Fibroblast of the aortic adventitia (primary cell): ENCODE data around the gene BAD. TPM values are rescaled to one million over a fixed set of nuclear protein-coding genes. Genes with fewer than 3 reads are reported as not detected.

Source experiments
- DNase-seq: peaks from one replicate; pipeline ENCODE4 v3.0.0-alpha.2; 2010; ENCODE audit warnings: low read depth
- H3K4me3 ChIP-seq: 2 replicates; pipeline ENCODE4 v1.5.1; 2011; ENCODE audit warnings: low read depth, mild to moderate bottlenecking, control low read depth, low read length, moderate library complexity
- total RNA-seq: library from RNA; depleted of rRNA; stranded (reverse); fragments of >200 nt; gene quantifications from 2 replicates; pipeline ENCODE4 v1.2.3, GENCODE V29; 2012; ENCODE audit warnings: low replicate concordance
- TF ChIP-seq, protein P1 (sequence below): IDR thresholded peaks from 2 replicates; pipeline ENCODE4 v1.5.1; 2011; ENCODE audit warnings: mild to moderate bottlenecking, low read length, control low read depth, inconsistent platforms; ENCODE audit not compliant: insufficient read depth

Gene BAD
- total RNA-seq, 1 donor, result 69.6 TPM

DNA sequence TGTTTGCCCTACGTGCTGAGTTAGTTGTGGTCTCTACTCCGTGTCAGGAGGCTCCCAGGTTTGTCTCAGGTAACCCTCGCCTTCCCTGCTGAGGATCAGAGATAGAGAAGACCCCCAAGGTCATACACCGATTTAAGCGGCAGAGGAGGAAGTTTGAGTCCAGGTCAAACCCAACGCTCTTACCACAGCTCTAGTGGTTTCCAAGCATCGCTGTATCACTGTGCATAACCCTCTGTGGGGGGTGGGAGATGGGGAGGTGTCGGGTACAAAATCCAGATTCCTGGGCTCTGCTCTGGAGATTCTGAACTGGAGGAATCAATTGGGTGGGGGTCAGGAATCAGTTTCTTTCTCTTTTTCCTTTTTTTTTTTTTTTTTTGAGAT lies 53.5 kb downstream of the BAD start:
- H3K4me3 ChIP-seq, result peak overlapping the region; percentile 76
- DNase-seq, result no peak
- TF ChIP-seq, protein P1, sequence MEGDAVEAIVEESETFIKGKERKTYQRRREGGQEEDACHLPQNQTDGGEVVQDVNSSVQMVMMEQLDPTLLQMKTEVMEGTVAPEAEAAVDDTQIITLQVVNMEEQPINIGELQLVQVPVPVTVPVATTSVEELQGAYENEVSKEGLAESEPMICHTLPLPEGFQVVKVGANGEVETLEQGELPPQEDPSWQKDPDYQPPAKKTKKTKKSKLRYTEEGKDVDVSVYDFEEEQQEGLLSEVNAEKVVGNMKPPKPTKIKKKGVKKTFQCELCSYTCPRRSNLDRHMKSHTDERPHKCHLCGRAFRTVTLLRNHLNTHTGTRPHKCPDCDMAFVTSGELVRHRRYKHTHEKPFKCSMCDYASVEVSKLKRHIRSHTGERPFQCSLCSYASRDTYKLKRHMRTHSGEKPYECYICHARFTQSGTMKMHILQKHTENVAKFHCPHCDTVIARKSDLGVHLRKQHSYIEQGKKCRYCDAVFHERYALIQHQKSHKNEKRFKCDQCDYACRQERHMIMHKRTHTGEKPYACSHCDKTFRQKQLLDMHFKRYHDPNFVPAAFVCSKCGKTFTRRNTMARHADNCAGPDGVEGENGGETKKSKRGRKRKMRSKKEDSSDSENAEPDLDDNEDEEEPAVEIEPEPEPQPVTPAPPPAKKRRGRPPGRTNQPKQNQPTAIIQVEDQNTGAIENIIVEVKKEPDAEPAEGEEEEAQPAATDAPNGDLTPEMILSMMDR, result no peak

DNA sequence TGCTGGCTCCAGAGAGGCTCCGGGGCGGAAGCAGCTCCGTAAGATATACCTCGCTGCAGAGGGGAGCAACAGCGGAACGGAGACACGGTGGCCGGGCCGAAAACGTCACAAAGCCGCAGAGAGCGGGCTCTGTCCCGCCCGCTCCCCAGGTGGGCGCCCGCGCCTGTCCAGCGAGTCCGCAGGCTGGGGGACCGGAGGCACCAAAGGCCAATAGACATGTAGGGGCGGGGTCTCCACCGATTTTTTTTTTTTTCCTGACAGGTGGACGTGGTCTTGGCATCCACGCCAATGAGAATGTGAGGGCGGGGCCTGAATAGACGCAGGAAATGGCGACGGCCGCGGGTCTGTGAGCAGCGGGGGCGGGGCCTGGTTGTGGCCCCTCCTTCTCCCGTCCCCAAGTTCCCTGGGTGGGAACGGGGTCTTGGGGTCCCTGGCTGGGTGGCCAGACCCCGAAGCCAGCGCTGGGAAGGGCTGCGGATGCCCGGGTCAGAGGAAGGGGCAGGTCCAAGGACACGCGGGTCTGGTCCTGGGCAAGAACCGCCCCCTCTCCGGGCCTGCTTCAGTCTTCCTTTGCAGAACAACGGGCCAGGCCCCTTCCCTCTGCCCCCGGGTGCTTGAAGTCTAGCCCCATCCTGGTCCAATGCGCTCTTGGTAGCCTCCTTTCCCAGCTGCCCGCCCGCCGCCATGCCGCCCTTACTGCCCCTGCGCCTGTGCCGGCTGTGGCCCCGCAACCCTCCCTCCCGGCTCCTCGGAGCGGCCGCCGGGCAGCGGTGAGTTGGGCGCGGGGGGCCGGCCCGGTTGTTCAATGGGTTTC lies 54.1 kb downstream of the BAD start, which contains the start of gene DNAJC4:
Gene DNAJC4, plus strand, starts transcription at position 378 of the 814 bp plus-strand sequence. Its CDS starts 307 bp downstream, at position 685.
- TF ChIP-seq, protein P1, result no peak
- DNase-seq, result peak; percentile 77
- H3K4me3 ChIP-seq, result peak within 1 kb of the TSS; percentile 76

DNA sequence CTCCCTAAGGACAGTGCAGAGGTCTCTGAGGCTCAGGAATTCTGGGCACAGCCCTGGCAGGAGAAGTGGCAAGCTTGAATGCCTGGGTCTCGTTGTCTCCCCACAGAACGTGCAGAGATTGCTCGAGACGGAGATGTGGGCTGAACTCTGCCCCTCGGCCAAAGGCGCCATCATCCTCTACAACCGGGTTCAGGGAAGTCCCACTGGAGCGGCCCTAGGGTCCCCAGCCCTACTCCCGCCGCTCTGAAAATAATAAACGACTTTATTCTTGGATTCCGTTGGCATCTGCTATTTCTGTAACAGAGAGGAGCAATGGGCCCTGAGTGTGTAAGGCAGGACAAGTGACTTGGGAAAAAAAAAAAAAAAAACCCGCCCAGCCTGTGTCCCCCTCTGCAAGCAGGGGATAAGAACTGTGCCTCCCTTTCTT lies 54.7 kb downstream of the BAD start:
- no peak for DNase-seq
- TF ChIP-seq, protein P1, result no peak
- H3K4me3 ChIP-seq, result peak overlapping the region; percentile 76

DNA sequence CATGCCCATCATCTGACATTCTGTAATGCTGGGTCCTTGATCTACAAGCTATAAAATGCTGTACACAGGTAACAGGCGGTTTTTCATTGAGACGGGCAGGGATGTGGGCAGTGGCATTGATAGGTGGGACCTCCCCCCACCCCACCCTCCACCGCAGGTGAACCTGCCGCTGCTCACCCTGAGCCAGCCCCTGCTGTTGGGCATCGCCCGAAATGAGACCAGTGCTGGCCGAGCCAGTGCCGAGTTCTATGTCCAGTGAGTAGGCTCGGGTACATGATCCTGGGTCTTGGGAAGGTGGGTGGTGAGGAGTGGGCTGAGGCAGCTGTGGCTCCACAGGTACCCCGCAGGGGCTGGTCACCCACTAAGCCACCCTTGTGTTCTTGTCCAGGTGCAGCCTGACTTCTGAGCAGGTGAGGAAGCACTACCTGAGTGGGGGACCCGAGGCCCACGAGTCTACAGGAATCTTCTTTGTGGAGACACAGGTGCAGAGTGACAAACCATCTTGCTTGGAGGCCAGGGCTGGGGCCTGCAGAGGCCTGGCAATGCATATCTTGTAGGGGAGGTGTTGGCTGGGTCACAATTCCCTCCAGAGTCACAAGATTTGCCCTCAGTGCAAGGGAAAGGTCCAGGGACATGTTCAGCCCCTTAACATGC lies 55.2 kb downstream of the BAD start:
- peak overlapping the region; percentile 76 for H3K4me3 ChIP-seq
- no peak for DNase-seq
- TF ChIP-seq, protein P1, result no peak

DNA sequence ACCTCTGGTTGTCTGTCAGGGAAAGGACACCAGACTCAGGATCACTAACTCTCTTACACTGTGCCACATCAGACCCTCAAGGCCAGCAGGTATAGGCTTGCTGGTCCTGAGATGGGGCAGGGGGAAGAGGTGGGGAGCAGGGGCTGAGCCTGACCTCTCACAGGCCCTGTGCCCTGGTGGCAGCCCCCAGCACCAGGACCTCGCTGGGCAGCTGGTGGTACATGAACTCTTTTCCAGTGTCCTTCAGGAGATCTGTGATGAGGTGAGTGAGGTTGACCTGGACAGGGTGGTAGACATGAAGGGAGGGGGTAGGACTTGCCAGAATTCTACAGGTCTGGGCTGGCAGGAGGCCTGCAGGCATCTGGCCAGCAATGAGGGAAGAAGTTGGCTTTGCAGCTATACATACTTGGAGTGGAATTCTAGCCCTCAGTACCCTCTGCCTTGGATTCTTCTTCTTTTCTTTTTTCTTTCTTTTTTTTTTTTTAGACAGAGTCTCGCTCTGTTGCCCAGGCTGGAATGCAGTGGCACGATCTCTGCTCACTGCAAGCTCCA lies 57.0 kb downstream of the BAD start:
- peak overlapping the region; percentile 90 for H3K4me3 ChIP-seq
- TF ChIP-seq, protein P1, result no peak
- DNase-seq, result no peak

DNA sequence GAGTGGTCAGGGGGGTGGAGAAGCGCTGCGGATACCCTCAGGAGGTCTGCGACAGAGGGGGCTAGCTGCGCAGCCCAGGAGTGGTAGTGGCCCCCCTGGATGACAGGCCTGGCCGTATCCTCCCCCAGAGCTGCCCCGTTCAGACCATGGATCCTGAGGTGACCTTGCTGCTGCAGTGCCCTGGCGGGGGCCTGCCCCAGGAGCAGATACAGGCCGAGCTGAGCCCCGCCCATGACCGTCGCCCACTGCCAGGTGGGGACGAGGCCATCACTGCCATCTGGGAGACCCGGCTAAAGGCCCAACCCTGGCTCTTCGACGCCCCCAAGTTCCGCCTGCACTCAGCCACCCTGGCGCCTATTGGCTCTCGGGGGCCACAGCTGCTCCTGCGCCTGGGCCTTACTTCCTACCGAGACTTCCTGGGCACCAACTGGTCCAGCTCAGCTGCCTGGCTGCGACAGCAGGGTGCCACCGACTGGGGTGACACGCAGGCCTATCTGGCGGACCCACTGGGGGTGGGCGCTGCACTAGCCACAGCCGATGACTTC lies 57.9 kb downstream of the BAD start:
- TF ChIP-seq, protein P1, result no peak
- no peak for DNase-seq
- H3K4me3 ChIP-seq, result peak overlapping the region; percentile 90
